ENCODE data around the gene SLC27A5.

DNA sequence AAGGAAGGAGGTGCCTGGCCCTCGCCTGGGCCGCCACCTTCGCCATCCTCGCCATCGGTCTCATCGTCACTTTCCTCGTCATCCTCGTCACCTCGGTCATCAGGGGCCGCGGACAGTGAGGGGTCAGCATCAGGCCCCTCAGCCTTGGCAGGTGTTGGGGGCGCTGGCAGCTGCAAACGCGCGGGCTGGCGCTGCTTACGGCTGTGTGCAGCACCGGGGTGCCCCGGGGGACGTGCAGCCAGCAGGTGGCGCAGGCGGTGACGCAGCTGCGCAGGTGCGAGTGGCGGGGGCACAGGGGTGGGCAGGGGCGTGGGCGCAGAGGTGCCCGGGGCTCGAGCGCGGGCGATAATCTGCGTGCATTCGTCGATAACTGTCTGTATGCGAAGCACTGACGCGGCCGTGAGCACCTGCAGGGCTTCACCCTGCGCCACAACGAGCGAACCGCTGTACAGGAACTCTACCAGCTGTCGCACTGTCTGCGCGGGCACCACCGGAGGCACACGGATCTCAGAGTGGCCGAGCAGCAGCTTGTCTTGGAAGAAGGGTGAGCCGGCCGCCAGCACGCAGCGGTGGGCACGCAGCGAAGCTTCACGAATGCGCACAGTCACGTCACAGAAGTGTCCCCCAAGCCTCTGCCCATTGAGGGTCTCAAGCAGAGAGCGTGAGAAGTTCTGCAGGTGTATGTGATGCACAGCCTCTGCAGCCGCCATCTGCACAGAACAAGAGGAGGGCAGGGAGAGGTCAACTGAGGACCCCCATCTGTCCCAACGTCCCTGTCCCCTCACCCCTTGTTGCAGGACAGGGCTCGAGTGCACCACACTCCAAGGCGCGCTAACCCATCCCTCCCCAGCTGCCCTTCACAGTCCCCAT, 5.4 kb upstream of the SLC27A5 start:
- TF ChIP-seq, protein P1, sequence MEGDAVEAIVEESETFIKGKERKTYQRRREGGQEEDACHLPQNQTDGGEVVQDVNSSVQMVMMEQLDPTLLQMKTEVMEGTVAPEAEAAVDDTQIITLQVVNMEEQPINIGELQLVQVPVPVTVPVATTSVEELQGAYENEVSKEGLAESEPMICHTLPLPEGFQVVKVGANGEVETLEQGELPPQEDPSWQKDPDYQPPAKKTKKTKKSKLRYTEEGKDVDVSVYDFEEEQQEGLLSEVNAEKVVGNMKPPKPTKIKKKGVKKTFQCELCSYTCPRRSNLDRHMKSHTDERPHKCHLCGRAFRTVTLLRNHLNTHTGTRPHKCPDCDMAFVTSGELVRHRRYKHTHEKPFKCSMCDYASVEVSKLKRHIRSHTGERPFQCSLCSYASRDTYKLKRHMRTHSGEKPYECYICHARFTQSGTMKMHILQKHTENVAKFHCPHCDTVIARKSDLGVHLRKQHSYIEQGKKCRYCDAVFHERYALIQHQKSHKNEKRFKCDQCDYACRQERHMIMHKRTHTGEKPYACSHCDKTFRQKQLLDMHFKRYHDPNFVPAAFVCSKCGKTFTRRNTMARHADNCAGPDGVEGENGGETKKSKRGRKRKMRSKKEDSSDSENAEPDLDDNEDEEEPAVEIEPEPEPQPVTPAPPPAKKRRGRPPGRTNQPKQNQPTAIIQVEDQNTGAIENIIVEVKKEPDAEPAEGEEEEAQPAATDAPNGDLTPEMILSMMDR (IDR thresholded peaks at IDR 0.05; ENCODE audit: poor library complexity) = no peak
- TF ChIP-seq EZH2 (IDR thresholded peaks at IDR 0.05; ENCODE audit: borderline replicate concordance) (no peak), EZH2phosphoT487 (IDR thresholded peaks at IDR 0.05; ENCODE audit: low read depth, severe bottlenecking, unreplicated experiment) (no peak)

Measured in hepatocyte (in vitro differentiated cells).